GM12874 (cell line): ENCODE measurements around the gene MRGPRF.

ENCODE experiments used
- TF ChIP-seq, protein P1 (sequence below): IDR thresholded peaks from 2 replicates; pipeline ENCODE4 v1.5.1; 2011; ENCODE audit warnings: low read depth, mild to moderate bottlenecking, control low read depth, low read length, moderate library complexity; ENCODE audit not compliant: insufficient read depth

The MRGPRF gene

DNA sequence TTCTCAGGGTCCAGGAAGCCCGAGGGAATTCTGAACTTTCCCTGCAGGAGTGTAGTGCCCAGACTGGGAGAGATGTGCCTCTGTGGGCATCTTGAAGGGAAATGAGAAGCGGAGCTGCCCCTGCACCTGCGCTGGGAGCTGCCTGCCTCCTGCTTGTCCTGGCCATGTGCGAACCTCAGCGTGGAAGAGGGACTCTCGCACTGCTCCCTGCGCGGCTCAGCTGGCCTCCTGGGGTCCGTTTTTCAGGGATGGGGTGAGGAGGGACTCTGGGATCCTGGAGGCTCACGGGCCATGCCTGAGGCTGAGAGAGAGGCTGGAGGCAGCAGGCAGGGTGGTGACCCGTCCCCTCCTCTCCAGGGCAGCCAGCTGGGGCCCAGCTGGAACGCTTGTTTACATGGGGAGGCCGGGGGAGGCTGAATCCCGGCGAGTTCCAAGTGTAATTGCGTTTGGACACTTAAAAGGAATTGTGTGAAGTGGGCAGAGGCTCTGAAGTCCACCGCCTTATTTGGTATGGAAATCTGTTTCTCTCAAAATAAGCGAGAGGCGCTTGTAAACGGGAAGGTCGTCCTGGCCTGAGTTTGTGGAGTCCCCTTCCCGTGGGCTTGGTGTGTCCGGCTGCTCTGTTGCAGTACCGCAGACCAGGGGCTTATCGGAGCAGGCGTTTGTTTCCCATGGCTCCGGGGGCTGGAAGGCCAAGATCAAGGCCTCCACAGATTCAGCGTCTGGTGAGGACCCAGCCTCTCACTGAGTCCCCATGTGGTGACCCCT, 1.2 kb upstream of the MRGPRF start:
- TF ChIP-seq, protein P1, sequence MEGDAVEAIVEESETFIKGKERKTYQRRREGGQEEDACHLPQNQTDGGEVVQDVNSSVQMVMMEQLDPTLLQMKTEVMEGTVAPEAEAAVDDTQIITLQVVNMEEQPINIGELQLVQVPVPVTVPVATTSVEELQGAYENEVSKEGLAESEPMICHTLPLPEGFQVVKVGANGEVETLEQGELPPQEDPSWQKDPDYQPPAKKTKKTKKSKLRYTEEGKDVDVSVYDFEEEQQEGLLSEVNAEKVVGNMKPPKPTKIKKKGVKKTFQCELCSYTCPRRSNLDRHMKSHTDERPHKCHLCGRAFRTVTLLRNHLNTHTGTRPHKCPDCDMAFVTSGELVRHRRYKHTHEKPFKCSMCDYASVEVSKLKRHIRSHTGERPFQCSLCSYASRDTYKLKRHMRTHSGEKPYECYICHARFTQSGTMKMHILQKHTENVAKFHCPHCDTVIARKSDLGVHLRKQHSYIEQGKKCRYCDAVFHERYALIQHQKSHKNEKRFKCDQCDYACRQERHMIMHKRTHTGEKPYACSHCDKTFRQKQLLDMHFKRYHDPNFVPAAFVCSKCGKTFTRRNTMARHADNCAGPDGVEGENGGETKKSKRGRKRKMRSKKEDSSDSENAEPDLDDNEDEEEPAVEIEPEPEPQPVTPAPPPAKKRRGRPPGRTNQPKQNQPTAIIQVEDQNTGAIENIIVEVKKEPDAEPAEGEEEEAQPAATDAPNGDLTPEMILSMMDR, result no peak

DNA sequence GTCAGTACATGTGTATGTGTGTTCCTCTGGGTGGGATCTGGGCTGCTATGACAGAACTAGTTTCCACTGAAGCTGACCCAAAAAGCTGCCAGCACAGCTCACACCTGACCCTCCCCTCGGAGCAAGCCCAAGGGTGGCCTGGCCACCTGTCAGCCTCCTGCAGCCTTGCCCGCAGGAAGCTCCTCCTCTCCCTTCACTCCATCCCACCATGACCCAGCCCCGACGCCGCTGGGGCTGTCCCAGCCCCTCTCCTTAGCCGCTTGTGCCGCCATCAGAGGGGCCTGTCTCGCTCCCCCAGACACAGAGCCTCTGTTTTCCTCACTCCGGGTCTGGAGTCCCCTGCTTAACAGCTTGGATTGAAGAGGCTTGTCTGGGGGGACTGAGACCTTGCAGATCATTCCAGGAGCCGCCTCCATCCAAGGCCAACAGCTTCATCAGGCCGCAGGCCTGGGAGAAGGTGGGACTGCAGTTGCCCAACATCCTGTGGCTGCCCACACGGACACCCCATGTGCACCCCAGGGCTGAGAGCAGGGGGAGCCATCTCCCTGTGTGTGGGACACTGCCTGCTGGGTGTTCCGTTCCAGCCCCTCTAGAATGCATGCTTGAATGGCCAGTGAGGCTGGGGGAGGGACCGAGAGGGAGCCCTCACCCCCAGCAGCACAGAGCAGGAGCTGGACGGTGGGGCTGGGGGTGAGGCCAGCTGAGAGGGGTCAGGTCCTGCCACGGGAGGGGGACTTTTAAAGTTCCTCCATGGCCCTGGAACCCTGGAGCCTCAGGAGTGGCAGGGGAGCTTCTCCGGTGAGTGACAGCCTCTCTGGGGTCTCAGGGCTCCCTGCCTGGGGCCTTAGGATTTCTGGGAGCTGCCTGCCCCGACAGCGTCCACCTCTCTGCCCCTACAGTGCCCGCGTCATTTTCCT, 696 bp downstream of the MRGPRF start:
- TF ChIP-seq, protein P1, result no peak

DNA sequence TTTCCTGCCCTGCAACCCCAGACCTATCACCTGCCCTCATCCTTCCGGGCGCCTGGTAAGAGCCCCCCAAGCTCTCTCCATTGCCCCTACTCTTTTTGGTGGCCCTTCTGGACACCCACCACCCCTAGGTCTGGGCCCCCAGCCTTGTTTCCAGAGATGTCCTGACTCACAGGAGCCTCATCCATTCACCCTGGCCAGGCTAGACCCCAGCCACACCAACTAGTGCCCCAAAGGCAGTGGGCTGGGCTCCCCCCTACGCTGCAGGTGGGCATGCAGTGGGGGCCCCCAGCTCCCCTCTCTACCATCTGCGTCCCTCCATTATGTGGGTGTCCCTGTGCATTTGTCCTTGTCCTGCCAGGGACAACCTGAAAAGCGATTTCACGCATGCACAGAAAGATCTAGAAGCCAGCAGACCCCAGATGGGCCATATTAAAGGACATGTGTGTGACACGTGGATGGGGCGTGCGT, 1.4 kb downstream of the MRGPRF start:
- TF ChIP-seq, protein P1, result no peak

DNA sequence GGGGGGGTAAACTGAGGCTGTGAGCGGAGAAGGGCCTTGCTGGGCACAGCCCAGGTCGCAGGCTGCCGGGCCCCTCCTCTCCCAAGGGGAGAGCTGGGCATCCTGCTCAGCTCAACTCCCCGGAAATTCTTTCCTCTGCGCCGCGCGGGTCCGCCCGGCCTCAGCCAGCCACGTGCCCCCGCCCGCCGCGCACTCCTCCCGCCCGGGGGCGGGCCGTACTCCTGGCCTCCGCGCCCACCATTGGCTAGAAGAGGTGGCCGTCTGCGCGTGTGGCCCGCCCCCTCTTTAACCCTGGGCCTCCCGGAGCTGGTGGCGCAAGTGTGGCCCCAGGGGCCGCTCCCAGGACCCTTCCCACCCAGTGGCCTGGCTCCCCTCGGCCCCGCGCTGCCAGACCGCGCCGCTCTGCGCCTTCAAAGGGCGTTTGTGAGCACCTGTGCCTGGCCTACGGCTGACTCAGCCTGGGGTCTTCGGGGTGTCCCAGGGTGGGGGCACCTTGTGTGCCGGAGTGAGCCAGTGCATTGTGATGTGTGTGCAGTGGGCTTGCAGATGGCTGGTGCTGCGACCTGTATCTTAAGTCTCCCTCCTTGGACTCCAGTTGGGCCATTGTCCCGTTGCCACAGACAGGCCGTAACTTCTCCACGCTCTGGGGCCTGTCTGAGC, 2.0 kb downstream of the MRGPRF start:
- TF ChIP-seq, protein P1, result no peak

DNA sequence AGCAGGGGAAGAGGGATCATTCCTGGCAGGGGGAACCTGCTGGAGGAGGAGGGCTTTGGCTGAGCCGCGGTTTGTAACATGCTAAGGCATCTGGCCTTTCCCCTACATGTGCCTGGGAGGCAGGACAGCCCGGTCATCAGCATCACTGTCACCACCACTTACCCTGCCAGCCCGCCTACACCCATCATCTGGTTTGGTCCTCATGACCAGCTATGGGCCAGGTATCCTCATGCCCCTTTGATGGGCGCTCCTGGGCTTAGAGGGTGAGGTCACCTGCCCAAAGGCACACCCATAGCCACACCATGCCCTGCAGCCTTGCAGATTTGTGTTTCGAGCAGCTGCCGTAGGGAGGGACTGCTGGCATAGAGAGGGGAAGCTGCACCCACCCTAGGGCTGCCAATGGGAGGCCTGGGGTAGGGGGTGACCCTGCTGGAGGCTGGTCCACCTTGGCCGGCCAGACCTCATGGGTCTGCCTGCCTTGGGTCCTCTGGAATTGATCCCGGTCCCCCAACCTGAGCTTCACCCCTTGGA, 2.6 kb downstream of the MRGPRF start:
- TF ChIP-seq, protein P1, result no peak

DNA sequence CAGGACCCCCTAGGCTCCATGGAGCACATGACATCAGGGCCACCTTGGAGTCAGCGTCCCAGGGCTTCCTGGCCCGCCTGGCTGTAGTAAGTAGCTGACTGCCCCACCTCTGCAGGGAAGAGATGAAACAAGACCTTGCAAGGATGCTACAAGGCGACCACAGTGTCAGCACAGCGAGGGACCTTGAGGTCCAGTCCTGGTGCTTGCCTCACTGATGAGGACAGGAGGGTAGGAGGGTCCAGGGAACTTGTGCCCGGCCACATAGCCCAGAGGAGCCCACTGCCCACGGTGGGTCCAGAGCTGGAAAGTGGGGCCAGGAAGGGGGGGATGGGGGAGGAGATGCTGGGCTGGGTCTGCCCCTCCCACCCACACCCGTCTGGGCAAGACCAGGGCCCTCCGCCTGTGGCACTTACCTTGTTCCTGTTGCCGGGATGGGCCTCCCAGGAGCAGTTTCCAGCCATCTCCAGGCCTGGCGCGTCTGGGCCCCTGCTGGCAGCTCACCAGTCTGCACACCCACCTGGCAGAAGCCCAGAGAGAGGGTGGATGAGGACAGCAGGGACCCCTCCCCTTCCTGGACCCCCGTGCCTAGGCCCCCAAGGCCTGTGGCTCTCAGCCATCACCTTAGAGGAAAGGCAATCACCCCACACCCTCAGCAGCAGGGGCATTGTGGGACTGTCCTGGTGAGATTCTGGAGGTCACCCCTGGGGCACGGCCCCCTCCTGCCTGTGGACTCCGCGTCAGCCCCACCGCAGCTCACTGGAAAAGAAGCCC, 3.4 kb downstream of the MRGPRF start:
- TF ChIP-seq, protein P1, result no peak
